Measurements from ENCODE around the gene LIPC. TPM values are rescaled to one million over a fixed set of nuclear protein-coding genes. Genes with fewer than 3 reads are reported as not detected.
A peak's percentile ranks its signal among the peaks of the same experiment; 100 is the strongest.

LIPC gene
- total RNA-seq (2014; rRNA removed; shearing (Covaris generic)) (0.38 and 0.43 TPM in 2 replicates), polyA plus RNA-seq (2016; fragmentation: Nextera tagmentation; extraction: Ambion mirVana) (0.63 and 1.1 TPM in 2 replicates)

GRCh38 chr15:58431221-58432149 is at the start of gene LIPC:
LIPC (plus strand) TSS chr15:58431991; CDS start chr15:58432033, 42 bp downstream.
- H3K36me3 ChIP-seq (ENCODE audit: low read depth), result no peaks in the 10 kb centered on the region
- H3K27ac ChIP-seq, result no peak within 1 kb of the TSS
- H3K9me3 ChIP-seq (ENCODE audit: low read depth), result no peaks in the 10 kb centered on the region
- H3K4me1 ChIP-seq (ENCODE audit: insufficient read depth), result peaks cover 3% of the 10 kb centered on the region; the same call in 1 of the 2 replicates
- no peak within 1 kb of the TSS for H3K9ac ChIP-seq
- peaks cover 4% of the 10 kb centered on the region; the same call in 1 of the 2 replicates for H3F3A ChIP-seq (ENCODE audit: insufficient read depth)
- no peaks in the 10 kb centered on the region for H3K27me3 ChIP-seq (replicated peaks; ENCODE audit: insufficient read depth)
- 0 out of 2 replicates have a peak within 1 kb of the TSS, but pooled peaks have one; percentile 12 for H2AFZ ChIP-seq
- no peaks in the 10 kb centered on the region for H4K20me1 ChIP-seq (ENCODE audit: insufficient read depth)
- WGBS, 2 experiments (ENCODE audit: low coverage in 1 of 2, low lambda C conversion rate in 2 of 2, missing lambda C conversion rate in 2 of 2), result 90% methylated on average over 10 of the region's 10 CpGs
- H3K79me2 ChIP-seq (ENCODE audit: insufficient read depth), result no peaks in the 10 kb centered on the region
- H3K4me3 ChIP-seq, result no peak within 1 kb of the TSS
- DNase-seq, result no peak
- no peaks in the 10 kb centered on the region for H3K9me2 ChIP-seq (ENCODE audit: insufficient read depth)
- H3K4me2 ChIP-seq (ENCODE audit: unreplicated experiment), result no peak within 1 kb of the TSS
- no peak for TF ChIP-seq EZH2phosphoT487 (IDR thresholded peaks at IDR 0.05; ENCODE audit: insufficient read depth, low read depth)
- in situ Hi-C loops (cut with MboI), result no loop called here

DNA sequence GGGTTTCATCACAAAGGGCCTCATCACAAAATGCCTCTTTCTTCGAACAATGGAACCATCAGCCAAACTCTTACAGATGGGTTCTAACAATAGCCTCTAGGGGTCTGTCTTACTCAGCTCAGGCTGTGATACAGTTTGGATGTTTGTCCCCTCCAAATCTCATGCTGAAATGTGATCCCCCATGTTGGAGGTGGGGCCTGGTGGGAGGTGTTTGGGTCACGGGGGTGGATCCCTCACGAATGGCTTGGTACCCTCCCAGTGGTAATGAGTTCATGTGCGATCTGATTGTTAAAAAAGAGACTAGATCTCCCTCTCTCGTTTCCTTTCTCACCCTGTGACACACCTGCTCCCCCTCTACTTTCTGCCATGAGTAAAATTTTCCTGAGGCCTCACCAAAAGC is 47.9 kb upstream of the LIPC start:
- H3K36me3 ChIP-seq (ENCODE audit: low read depth), result no peaks in the 10 kb centered on the region
- no peak overlapping the region for H3K9ac ChIP-seq
- H3F3A ChIP-seq (ENCODE audit: insufficient read depth), result peaks cover 8% of the 10 kb centered on the region
- H3K4me3 ChIP-seq, result no peak overlapping the region
- no peaks in the 10 kb centered on the region for H3K9me2 ChIP-seq (ENCODE audit: insufficient read depth)
- H2AFZ ChIP-seq, result no peak overlapping the region
- H3K79me2 ChIP-seq (ENCODE audit: insufficient read depth), result no peaks in the 10 kb centered on the region
- no peaks in the 10 kb centered on the region for H3K27me3 ChIP-seq (replicated peaks; ENCODE audit: insufficient read depth)
- no peak overlapping the region for H3K27ac ChIP-seq
- H3K4me2 ChIP-seq (ENCODE audit: unreplicated experiment), result no peak overlapping the region
- WGBS, 2 experiments (ENCODE audit: low coverage in 1 of 2, low lambda C conversion rate in 2 of 2, missing lambda C conversion rate in 2 of 2), result 88% methylated on average over 5 of the region's 5 CpGs
- TF ChIP-seq EZH2phosphoT487 (IDR thresholded peaks at IDR 0.05; ENCODE audit: insufficient read depth, low read depth), result no peak
- no peak for TF ChIP-seq EZH2 (IDR thresholded peaks at IDR 0.05; ENCODE audit: insufficient read depth, poor library complexity, severe bottlenecking)
- in situ Hi-C loops (cut with MboI), result no loop called here
- no peaks in the 10 kb centered on the region for H4K20me1 ChIP-seq (ENCODE audit: insufficient read depth)
- no peaks in the 10 kb centered on the region for H3K9me3 ChIP-seq (ENCODE audit: low read depth)
- DNase-seq, result no peak
- H3K4me1 ChIP-seq (ENCODE audit: insufficient read depth), result peaks cover 18% of the 10 kb centered on the region

DNA sequence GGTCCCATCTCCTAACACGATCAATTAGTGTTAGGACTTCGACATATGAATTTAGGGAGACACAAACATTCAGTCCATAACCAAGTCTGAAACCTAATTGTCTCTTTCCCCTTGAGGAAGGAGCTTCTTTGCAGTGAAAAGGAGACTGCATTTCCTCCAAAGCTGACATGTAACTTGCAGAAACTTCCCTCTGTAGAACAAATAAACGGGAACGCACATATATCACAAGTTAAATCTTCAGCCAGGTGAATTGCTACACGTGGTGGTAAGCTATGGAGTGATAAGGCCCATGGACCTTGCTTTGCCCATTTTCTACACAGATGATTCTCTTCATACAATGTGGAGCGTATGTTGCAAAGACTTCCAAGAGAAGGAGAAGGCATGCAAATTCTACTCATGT is 47.1 kb upstream of the LIPC start:
- in situ Hi-C loops (cut with MboI), result no loop called here
- 92 to 93% methylated on average over 6 of the region's 6 CpGs for WGBS, 2 experiments (ENCODE audit: low coverage in 1 of 2, low lambda C conversion rate in 2 of 2, missing lambda C conversion rate in 2 of 2)

DNA sequence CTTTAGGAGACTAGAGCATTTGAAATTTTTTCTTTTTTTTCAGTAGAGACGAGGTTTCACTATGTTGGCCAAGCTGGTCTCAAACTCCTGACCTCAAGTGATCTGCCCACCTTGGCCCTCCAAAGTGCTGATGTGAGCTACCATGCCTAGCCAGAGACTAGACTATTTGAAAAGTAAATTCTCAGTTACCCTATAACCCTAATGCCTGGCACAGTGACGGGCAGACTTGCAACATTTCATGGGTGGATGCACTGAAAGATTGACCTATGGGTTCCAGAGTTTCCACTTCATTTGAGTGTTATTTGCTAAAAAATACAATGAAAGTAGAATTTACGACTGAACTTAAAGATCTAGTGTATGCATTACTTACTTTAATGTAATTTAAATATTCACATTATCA is 45.7 kb upstream of the LIPC start:
- Histone ChIP-seq H3K4me1 (ENCODE audit: insufficient read depth) (peaks cover 36% of the 10 kb centered on the region), H3K27me3 (replicated peaks; ENCODE audit: insufficient read depth) (no peaks in the 10 kb centered on the region), H3K36me3 (ENCODE audit: low read depth) (no peaks in the 10 kb centered on the region), H4K20me1 (ENCODE audit: insufficient read depth) (no peaks in the 10 kb centered on the region), H3K9me3 (ENCODE audit: low read depth) (no peaks in the 10 kb centered on the region), H3K79me2 (ENCODE audit: insufficient read depth) (no peaks in the 10 kb centered on the region), H3K27ac (no peak overlapping the region), H2AFZ (no peak overlapping the region), H3K4me3 (no peak overlapping the region), H3K9me2 (ENCODE audit: insufficient read depth) (no peaks in the 10 kb centered on the region), H3K9ac (no peak overlapping the region), H3K4me2 (ENCODE audit: unreplicated experiment) (no peak overlapping the region), H3F3A (ENCODE audit: insufficient read depth) (peaks cover 8% of the 10 kb centered on the region)
- TF ChIP-seq EZH2phosphoT487 (IDR thresholded peaks at IDR 0.05; ENCODE audit: insufficient read depth, low read depth), result no peak
- no peak for TF ChIP-seq EZH2 (IDR thresholded peaks at IDR 0.05; ENCODE audit: insufficient read depth, poor library complexity, severe bottlenecking)
- in situ Hi-C loops (cut with MboI), result no loop called here
- no peak for DNase-seq
- 96 to 97% methylated on average over 3 of the region's 3 CpGs for WGBS, 2 experiments (ENCODE audit: low coverage in 1 of 2, low lambda C conversion rate in 2 of 2, missing lambda C conversion rate in 2 of 2)

More for the DNA sequence above, 47.1 kb upstream of the LIPC start:
- no peak overlapping the region for H2AFZ ChIP-seq
- H3K4me2 ChIP-seq (ENCODE audit: unreplicated experiment), result no peak overlapping the region
- H4K20me1 ChIP-seq (ENCODE audit: insufficient read depth), result no peaks in the 10 kb centered on the region
- no peaks in the 10 kb centered on the region for H3K9me2 ChIP-seq (ENCODE audit: insufficient read depth)
- no peak for DNase-seq
- H3K27me3 ChIP-seq (replicated peaks; ENCODE audit: insufficient read depth), result no peaks in the 10 kb centered on the region
- H3K79me2 ChIP-seq (ENCODE audit: insufficient read depth), result no peaks in the 10 kb centered on the region
- H3K36me3 ChIP-seq (ENCODE audit: low read depth), result no peaks in the 10 kb centered on the region
- no peaks in the 10 kb centered on the region for H3K9me3 ChIP-seq (ENCODE audit: low read depth)
- no peak overlapping the region for H3K9ac ChIP-seq
- H3F3A ChIP-seq (ENCODE audit: insufficient read depth), result peaks cover 8% of the 10 kb centered on the region
- no peak overlapping the region for H3K27ac ChIP-seq
- TF ChIP-seq EZH2phosphoT487 (IDR thresholded peaks at IDR 0.05; ENCODE audit: insufficient read depth, low read depth) (no peak), EZH2 (IDR thresholded peaks at IDR 0.05; ENCODE audit: insufficient read depth, poor library complexity, severe bottlenecking) (no peak)
- H3K4me3 ChIP-seq, result no peak overlapping the region
- H3K4me1 ChIP-seq (ENCODE audit: insufficient read depth), result peaks cover 26% of the 10 kb centered on the region

All from GM23248 (cell line).